GM19193 (cell line): Measurements from ENCODE around the gene ARHGAP25.

Experiments
- POLR2A ChIP-seq: IDR thresholded peaks from 4 replicates; pipeline ENCODE4 v1.6.1; 2011; ENCODE audit not compliant: insufficient read depth, insufficient read length; ENCODE audit errors: extremely low read depth

Gene ARHGAP25

DNA sequence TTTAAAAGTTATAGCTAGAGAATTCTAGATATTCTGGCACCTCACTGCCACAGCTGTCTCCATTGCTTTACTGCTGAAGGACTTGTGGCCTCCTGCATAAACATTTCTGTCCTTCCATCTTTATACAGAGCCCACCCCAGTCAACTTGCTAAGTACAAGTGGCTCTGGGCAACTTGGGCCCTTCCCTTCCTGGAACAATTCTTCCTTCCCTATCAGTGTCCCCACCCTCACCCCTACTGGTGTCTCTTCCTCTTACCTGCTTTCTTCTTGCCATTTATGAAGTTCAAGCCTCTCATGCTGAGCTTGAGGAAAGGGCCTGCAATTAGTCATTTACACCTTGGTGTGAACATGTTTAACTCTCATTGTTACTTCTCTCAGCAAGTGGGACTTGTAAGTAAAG is 45.0 kb downstream of the ARHGAP25 start:
- TF ChIP-seq POLR2A, result no peak

DNA sequence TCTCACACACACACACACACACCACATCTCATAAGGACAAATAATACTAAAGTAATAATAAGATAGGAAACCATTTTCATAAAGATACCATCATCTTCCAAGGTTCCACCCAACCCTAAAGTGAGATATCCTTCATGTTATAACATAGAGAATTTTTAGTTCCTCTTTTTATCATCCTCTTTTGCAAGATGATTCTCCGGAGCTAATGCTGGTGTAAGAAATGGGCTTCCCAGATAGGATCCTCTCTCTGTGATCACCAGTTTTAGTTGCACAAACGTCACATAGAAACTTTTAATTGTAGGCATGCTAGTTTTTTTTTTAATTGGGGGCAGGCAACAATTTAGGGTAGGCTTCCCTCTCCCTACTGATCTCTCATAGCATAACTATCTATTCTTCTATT is 49.6 kb downstream of the ARHGAP25 start:
- no peak for TF ChIP-seq POLR2A

DNA sequence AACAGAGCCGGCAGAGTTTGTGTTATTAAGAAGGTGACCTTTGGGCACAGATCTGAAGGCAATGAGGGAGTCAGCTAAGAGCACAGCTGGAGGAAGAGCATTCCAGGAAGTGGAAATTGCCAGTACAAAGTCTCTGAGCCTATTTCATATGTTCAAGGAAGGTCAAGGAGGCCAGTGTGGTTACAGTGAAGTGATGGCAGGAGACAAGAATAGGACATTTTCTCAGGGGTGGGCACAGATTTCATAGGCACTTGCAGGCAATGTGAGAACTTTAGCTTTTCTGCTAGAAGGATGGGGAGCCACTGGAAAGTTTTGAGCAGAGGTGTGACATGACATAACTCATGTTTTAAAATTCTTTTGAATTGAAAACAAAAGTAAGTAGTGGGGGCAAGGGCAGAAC is 50.3 kb downstream of the ARHGAP25 start:
- no peak for TF ChIP-seq POLR2A

DNA sequence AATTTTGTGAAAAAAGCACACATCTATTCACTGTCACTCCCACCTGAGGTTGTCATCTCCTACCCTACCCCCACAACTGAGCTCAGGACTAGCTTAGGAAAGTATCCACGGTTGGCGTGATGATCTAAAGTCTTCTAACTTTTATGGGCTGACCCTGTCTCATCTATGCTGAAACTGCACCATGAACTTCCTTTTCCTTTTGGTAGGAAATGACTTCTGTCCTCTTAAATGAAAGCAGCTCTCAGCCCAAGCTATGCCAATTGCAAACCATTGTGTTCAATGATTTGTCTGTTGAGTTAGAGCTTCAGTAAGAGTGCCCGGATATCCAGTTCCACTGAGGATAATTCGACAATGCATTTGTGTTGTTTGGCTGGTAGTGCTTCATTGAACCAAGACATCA is 52.7 kb downstream of the ARHGAP25 start:
- TF ChIP-seq POLR2A, result no peak

DNA sequence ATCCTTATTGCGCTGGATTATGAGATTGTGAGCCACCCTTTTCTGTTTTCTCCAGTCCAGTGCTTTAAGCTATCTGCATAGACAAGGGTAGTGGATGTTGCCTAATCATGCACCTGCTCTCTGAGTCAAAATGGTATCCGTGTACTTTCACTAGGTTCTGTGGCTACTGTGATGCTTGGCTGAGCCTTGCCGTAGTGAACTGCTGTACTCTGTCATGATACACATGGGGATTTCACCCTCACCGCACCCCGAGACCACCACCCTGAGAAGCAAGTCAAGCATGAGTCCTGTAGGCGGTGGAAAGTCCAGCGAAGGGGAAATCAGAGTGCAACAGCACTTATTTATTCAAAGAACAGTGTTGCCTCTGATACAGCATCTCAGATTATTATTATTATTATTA is 55.0 kb downstream of the ARHGAP25 start:
- no peak for TF ChIP-seq POLR2A

DNA sequence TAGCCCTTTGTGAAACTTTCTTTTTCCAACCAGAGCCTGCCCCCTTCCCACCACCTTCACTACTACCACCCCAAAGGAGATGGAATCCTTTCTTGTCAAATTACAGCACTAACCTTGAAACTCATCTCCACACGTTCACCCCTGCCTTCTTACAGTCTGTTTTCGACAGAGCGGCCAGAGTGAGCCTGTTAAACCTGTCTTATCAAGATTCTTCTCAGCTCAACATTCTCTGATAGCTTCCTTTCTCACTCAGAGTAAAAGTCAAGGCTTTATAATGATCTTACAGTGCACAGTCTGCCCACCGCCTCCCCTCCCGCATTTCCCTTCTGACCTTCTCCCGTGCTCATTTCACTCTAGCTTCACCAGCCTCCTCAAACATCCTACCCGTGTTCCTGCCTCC is 56.0 kb downstream of the ARHGAP25 start:
- TF ChIP-seq POLR2A, result no peak

DNA sequence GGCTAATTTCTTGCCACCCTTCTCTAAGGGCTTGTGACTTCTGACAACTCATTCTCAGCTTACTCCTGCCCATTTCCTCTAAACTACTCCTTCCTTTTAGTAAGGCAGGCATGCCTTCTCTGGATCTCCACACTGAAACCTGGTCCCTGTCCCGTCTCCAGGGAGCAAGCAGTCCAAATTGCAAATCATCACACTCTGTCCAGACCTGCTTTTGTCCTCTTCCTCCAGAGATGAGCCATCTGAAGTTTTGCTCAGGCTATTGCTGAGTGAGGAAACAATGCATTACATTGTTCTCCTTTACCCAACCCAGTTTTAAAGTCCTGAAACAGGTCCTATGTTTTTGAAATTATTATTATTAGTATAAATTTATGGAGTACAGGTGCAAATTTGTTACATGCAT is 57.3 kb downstream of the ARHGAP25 start:
- TF ChIP-seq POLR2A, result no peak

DNA sequence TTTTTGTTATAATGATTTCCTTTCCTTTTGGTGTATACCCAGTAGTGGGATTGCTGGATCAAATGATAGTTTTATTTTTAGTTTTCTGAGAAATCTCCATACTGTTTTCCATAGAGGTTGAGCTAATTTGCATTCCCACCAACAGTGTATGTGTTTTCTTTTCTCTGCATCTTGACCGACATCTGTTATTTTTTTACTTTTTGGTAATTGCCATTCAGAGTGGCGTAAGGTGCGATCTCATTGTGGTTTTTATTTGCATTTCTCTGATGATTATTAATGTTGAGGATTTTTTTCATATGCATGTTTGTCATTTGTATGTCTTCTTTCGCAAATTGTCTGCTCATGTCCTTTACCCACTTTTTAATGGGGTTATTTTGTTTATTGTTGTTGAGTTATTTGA is 58.1 kb downstream of the ARHGAP25 start:
- no peak for TF ChIP-seq POLR2A

DNA sequence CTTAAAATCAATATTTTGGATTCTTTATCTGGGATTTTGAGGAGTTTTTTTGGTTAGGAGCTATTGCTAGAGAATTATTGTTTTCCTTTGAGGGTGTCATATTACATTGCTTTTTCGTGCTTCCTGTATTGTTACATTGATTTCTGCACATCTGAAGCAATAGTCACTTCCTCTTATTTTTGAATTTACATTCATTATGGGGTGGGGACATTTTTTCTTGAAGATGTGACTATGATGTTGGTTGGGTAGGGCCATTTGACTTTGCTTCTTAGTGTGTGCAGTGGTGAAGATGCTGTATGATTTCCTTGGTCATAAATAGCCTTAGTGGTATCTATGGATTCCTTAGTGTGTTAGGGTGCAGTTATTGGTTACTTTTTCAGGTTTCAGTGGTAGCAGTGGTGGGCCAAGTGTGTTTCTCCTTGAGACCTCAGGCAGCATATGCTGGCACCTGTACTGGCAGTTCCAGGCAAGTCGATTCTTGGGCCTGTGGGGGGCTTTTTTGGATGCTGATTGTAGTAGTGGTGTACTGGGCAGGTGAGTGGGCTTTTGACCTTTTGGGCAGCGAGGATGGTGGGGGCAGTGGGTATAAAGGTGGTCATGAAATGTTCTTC is 61.8 kb downstream of the ARHGAP25 start:
- no peak for TF ChIP-seq POLR2A

DNA sequence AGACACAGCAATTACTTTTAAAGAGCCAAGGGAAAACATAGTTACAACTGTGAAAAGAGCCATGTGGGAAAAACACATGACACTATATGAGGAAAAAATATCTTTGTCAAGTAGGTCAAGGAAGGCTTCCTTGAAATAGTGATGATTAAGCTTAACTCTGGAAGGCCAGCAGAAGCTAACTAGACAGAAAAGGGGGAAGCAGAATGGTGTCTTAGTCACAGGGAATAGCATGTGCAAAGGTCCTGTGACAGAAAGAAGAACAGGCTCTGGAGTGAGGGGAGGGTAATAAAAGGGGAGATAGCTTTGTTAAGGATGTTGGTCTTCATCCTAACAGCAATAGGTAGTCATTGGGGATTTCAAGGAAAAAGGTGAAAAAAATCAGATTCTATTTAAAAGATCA is 64.0 kb downstream of the ARHGAP25 start:
- no peak for TF ChIP-seq POLR2A

DNA sequence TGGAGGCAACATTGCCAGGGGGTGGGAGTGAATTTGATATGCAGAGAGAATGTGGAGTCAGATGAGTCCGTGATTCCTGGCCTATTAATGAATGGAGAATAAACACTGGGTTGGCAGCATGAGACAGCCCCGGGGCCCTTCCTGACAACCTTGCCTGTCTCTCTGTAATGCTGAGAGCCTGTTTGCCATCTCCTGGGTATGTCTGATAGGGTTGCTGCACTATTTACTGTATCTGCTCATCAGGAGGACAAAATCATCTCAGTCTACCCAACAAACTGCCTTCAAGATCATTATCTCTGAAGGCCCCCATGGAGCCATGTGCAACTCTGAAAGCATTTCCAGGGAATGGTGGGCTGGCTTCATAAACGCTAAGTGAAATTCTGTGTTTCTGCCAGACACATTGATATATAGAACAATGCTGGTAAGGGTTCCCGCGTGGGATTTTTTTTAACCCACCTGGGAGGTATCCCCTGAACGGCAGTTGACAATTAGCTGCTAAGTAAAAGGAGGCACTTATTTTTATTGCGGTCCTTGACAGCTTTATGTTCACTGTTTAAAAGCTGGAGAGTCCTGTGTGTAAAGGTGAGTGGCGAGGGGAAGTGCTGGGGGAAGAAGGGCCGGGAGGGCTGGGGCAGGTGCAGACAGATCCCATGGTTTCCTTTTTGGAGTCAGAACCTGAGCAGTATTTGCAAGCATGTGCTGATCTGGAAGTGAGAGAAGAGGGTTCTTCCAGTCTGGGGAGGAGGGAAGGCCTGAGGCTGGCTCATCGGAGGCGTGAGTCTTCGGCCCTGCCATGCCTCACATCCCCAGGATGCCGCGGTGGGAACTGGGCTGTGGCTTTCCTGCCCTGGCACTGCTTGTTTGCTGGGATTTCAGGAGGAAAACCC is 64.8 kb downstream of the ARHGAP25 start:
- TF ChIP-seq POLR2A, result no peak

DNA sequence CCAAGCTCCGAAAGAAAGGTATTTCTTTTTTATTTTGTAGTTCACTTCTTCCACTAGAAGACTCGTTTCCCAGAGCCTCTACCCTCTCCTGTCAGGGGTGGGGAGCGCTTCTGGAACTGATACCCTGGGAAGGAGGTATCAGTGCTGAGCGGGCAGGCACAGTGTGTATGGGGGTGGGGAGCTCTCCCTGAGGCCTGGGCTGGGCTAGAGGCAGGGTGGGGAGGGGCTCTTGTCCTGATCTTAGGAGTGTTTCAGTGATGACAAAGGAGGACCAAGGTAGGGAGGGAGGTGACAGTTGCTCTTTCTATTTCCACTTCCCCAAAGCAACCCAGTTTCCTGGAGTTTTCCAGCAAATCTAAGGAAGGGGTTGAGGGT is 65.4 kb downstream of the ARHGAP25 start:
- TF ChIP-seq POLR2A, result no peak

DNA sequence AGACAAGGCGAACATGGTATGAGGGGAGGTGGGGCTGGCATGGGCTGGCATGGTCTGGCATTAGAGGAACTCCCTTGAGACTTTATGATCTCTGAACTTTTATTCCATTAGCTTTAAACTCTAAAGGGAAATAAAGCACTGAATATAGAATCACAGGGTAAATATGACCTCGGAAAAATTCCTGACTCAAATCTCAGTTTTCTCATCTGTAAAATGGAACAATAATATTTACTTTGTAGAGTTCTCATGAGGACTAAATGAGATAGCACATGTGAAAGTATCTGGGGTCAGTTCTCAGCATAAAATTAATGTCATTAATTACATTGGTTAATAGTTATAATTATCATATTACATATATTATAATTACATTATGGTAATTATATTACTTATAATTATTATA is 65.9 kb downstream of the ARHGAP25 start:
- no peak for TF ChIP-seq POLR2A

DNA sequence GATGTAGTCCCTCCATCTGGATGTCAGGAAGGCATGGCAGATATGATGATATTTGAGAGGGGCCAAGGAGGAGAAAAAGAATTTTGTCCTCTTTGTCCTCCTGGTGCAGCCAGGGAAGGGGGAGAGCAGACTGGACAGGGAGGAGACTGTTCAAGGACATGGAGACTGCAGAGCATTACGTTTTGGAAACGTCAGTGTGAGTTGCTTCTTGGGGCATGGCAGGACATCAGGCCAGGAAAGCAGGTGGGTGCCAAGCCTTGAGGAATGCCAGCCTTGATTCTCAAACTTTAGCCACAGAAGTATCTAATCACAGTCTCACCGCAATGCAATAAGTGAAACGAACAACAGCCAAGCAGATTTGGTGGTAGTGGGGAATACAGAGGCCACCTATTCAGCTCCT is 70.4 kb downstream of the ARHGAP25 start:
- TF ChIP-seq POLR2A, result no peak

DNA sequence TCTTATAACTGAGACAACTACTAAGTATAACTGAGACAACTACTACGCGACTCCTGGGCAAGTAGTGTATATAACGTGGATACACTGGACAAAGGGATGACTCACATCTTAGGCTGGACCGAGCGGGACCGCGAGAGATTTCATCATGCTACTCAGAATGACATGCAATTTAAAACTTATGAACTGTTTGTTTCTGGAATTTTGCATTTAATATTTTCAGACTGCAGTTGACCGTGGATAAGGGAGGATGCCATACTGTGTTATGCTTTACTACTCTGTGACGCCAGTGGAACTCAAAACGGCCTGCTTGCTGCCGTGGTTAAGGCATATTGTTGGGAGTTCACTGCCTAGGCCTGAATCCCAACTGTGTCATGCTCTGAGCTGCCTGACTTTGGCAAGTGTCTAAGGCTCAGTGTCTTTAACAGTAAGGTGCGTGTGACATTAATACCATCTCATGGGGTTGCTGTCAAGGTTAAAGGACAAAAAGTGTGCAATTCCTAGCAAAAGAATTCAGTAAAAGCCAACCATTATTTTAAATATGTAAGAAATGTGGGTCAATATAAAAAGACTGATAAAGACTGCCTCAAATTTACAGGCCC is 72.0 kb downstream of the ARHGAP25 start:
- no peak for TF ChIP-seq POLR2A

DNA sequence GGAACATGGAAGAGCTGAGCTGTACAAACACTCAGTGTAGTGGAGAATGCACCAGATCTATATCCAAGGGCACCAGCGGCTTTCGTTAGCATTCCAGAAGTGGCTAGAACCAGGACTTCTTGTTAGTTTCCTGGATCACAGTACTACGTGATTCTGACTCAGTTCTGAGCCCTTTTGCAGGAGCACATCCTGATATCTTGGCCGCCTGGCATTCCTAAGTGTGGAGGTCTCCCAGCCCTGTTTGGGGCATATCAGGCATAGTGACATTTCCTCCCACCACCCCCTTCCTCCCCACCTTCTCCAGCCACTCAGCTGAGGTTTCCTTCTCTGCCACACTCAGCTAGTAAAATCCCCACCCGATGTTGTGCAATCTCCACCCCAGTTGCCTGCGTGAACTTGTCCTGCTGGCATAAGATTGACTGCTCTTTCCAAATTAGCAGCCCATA is 73.2 kb downstream of the ARHGAP25 start:
- no peak for TF ChIP-seq POLR2A
